ENCODE data around the gene UNC13D.
A peak's percentile ranks its signal among the peaks of the same experiment; 100 is the strongest.

UNC13D gene

GRCh38 chr17:75878174-75878998 is 34.2 kb upstream of the UNC13D start, which contains the start of gene TRIM47:
TSS of gene TRIM47 (minus strand) at chr17:75878581. CDS start at chr17:75878548, 33 bp downstream.
- no peaks in the 10 kb centered on the region for H3K27me3 ChIP-seq (ENCODE audit: insufficient read depth, low read length, poor library complexity)
- H3K4me2 ChIP-seq (ENCODE audit: low read length), result peak within 1 kb of the TSS; percentile 80
- H3K79me1 ChIP-seq (ENCODE audit: low read length), result no peaks in the 10 kb centered on the region
- peak within 1 kb of the TSS; percentile 12 for H3K4me3 ChIP-seq (ENCODE audit: low read length)
- H3K56ac ChIP-seq (ENCODE audit: low read length), result peak within 1 kb of the TSS; percentile 83
- H3K4ac ChIP-seq (ENCODE audit: low read depth, low read length), result no peak within 1 kb of the TSS
- H4K8ac ChIP-seq (ENCODE audit: low read depth, low read length), result no peak within 1 kb of the TSS
- no peak within 1 kb of the TSS for H2BK15ac ChIP-seq (replicated peaks; ENCODE audit: low read depth)
- H4K5ac ChIP-seq (ENCODE audit: low read length), result no peak within 1 kb of the TSS
- H2AK5ac ChIP-seq (ENCODE audit: low read length), result no peak within 1 kb of the TSS
- H3K36me3 ChIP-seq (ENCODE audit: control insufficient read depth, insufficient read depth, low read length), result no peaks in the 10 kb centered on the region
- no peaks in the 10 kb centered on the region for H3K79me2 ChIP-seq (ENCODE audit: control insufficient read depth, insufficient read depth, low read length)
- no peak within 1 kb of the TSS for H2BK5ac ChIP-seq (ENCODE audit: low read length)
- DNase-seq, result peak; percentile 77
- no peaks in the 10 kb centered on the region for H3K4me1 ChIP-seq (ENCODE audit: control insufficient read depth, low read depth, low read length)
- no peak within 1 kb of the TSS for H3K23ac ChIP-seq (ENCODE audit: low read length)
- no peak within 1 kb of the TSS for H3K18ac ChIP-seq (ENCODE audit: low read length)
- H2BK120ac ChIP-seq (ENCODE audit: low read depth, low read length), result no peak within 1 kb of the TSS
- no CpG with 5 or more reads among the region's 87 CpGs for WGBS (ENCODE audit: extremely low coverage, insufficient coverage, low lambda C conversion rate)
- no peak within 1 kb of the TSS for H3K27ac ChIP-seq (ENCODE audit: low read depth, low read length)
- H3K9ac ChIP-seq (ENCODE audit: low read length), result peak within 1 kb of the TSS; percentile 58

- Histone ChIP-seq H4K8ac (ENCODE audit: low read depth, low read length) (no peak overlapping the region), H3K4ac (ENCODE audit: low read depth, low read length) (no peak overlapping the region), H3K23ac (ENCODE audit: low read length) (no peak overlapping the region), H3K79me2 (ENCODE audit: control insufficient read depth, insufficient read depth, low read length) (no peaks in the 10 kb centered on the region), H2BK15ac (replicated peaks; ENCODE audit: low read depth) (no peak overlapping the region), H3K4me2 (ENCODE audit: low read length) (peak overlapping the region; percentile 80), H2BK120ac (ENCODE audit: low read depth, low read length) (no peak overlapping the region), H3K4me3 (ENCODE audit: low read length) (peak overlapping the region; percentile 12), H2BK5ac (ENCODE audit: low read length) (no peak overlapping the region), H3K56ac (ENCODE audit: low read length) (peak overlapping the region; percentile 83), H3K79me1 (ENCODE audit: low read length) (no peaks in the 10 kb centered on the region), H4K5ac (ENCODE audit: low read length) (no peak overlapping the region), H3K18ac (ENCODE audit: low read length) (no peak overlapping the region), H3K4me1 (ENCODE audit: control insufficient read depth, low read depth, low read length) (no peaks in the 10 kb centered on the region), H3K27me3 (ENCODE audit: insufficient read depth, low read length, poor library complexity) (no peaks in the 10 kb centered on the region), H3K36me3 (ENCODE audit: control insufficient read depth, insufficient read depth, low read length) (no peaks in the 10 kb centered on the region), H2AK5ac (ENCODE audit: low read length) (no peak overlapping the region), H3K9ac (ENCODE audit: low read length) (peak overlapping the region; percentile 58), H3K27ac (ENCODE audit: low read depth, low read length) (no peak overlapping the region)
- WGBS (ENCODE audit: extremely low coverage, insufficient coverage, low lambda C conversion rate), result no CpG with 5 or more reads among the region's 56 CpGs
- DNase-seq, result peak; percentile 85
Measured at GRCh38 chr17:75877752-75878173, 33.6 kb upstream of the UNC13D start.

GRCh38 chr17:75876938-75877751 is 32.9 kb upstream of the UNC13D start:
- Histone ChIP-seq H2BK120ac (ENCODE audit: low read depth, low read length) (no peak overlapping the region), H3K18ac (ENCODE audit: low read length) (no peak overlapping the region), H2BK5ac (ENCODE audit: low read length) (no peak overlapping the region), H3K27ac (ENCODE audit: low read depth, low read length) (no peak overlapping the region), H4K5ac (ENCODE audit: low read length) (no peak overlapping the region), H3K56ac (ENCODE audit: low read length) (peak overlapping the region; percentile 83), H3K4me1 (ENCODE audit: control insufficient read depth, low read depth, low read length) (no peaks in the 10 kb centered on the region), H4K8ac (ENCODE audit: low read depth, low read length) (no peak overlapping the region), H3K9ac (ENCODE audit: low read length) (peak overlapping the region; percentile 58), H3K4ac (ENCODE audit: low read depth, low read length) (no peak overlapping the region), H2AK5ac (ENCODE audit: low read length) (no peak overlapping the region), H3K27me3 (ENCODE audit: insufficient read depth, low read length, poor library complexity) (no peaks in the 10 kb centered on the region), H3K4me2 (ENCODE audit: low read length) (peak overlapping the region; percentile 80), H3K79me2 (ENCODE audit: control insufficient read depth, insufficient read depth, low read length) (no peaks in the 10 kb centered on the region), H3K23ac (ENCODE audit: low read length) (no peak overlapping the region), H3K4me3 (ENCODE audit: low read length) (peak overlapping the region; percentile 12), H2BK15ac (replicated peaks; ENCODE audit: low read depth) (no peak overlapping the region), H3K79me1 (ENCODE audit: low read length) (no peaks in the 10 kb centered on the region), H3K36me3 (ENCODE audit: control insufficient read depth, insufficient read depth, low read length) (no peaks in the 10 kb centered on the region)
- peak; percentile 44 for DNase-seq
- no CpG with 5 or more reads among the region's 41 CpGs for WGBS (ENCODE audit: extremely low coverage, insufficient coverage, low lambda C conversion rate)

- Histone ChIP-seq H4K8ac (ENCODE audit: low read depth, low read length) (no peak overlapping the region), H2BK5ac (ENCODE audit: low read length) (no peak overlapping the region), H3K18ac (ENCODE audit: low read length) (no peak overlapping the region), H3K4me3 (ENCODE audit: low read length) (no peak overlapping the region), H3K36me3 (ENCODE audit: control insufficient read depth, insufficient read depth, low read length) (no peaks in the 10 kb centered on the region), H3K4me1 (ENCODE audit: control insufficient read depth, low read depth, low read length) (no peaks in the 10 kb centered on the region), H2BK120ac (ENCODE audit: low read depth, low read length) (no peak overlapping the region), H3K23ac (ENCODE audit: low read length) (no peak overlapping the region), H3K79me2 (ENCODE audit: control insufficient read depth, insufficient read depth, low read length) (no peaks in the 10 kb centered on the region), H2BK15ac (replicated peaks; ENCODE audit: low read depth) (no peak overlapping the region), H3K56ac (ENCODE audit: low read length) (peak overlapping the region; percentile 1), H3K27me3 (ENCODE audit: insufficient read depth, low read length, poor library complexity) (no peaks in the 10 kb centered on the region), H3K79me1 (ENCODE audit: low read length) (no peaks in the 10 kb centered on the region), H3K4ac (ENCODE audit: low read depth, low read length) (no peak overlapping the region), H4K5ac (ENCODE audit: low read length) (no peak overlapping the region), H3K4me2 (ENCODE audit: low read length) (no peak overlapping the region), H3K27ac (ENCODE audit: low read depth, low read length) (no peak overlapping the region), H2AK5ac (ENCODE audit: low read length) (no peak overlapping the region), H3K9ac (ENCODE audit: low read length) (no peak overlapping the region)
- no CpG with 5 or more reads among the region's 26 CpGs for WGBS (ENCODE audit: extremely low coverage, insufficient coverage, low lambda C conversion rate)
- DNase-seq, result peak; percentile 74
Measured at GRCh38 chr17:75876190-75876937, 32.2 kb upstream of the UNC13D start.

- Histone ChIP-seq H3K4me3 (ENCODE audit: low read length) (no peak overlapping the region), H4K5ac (ENCODE audit: low read length) (no peak overlapping the region), H3K18ac (ENCODE audit: low read length) (no peak overlapping the region), H3K4me1 (ENCODE audit: control insufficient read depth, low read depth, low read length) (no peaks in the 10 kb centered on the region), H4K8ac (ENCODE audit: low read depth, low read length) (no peak overlapping the region), H3K56ac (ENCODE audit: low read length) (no peak overlapping the region), H3K4me2 (ENCODE audit: low read length) (no peak overlapping the region), H3K36me3 (ENCODE audit: control insufficient read depth, insufficient read depth, low read length) (no peaks in the 10 kb centered on the region), H2AK5ac (ENCODE audit: low read length) (no peak overlapping the region), H3K27me3 (ENCODE audit: insufficient read depth, low read length, poor library complexity) (no peaks in the 10 kb centered on the region), H3K79me2 (ENCODE audit: control insufficient read depth, insufficient read depth, low read length) (no peaks in the 10 kb centered on the region), H2BK15ac (replicated peaks; ENCODE audit: low read depth) (no peak overlapping the region), H3K27ac (ENCODE audit: low read depth, low read length) (no peak overlapping the region), H3K9ac (ENCODE audit: low read length) (no peak overlapping the region), H3K79me1 (ENCODE audit: low read length) (no peaks in the 10 kb centered on the region), H3K4ac (ENCODE audit: low read depth, low read length) (no peak overlapping the region), H2BK5ac (ENCODE audit: low read length) (no peak overlapping the region), H2BK120ac (ENCODE audit: low read depth, low read length) (no peak overlapping the region), H3K23ac (ENCODE audit: low read length) (no peak overlapping the region)
- no peak for DNase-seq
- WGBS (ENCODE audit: extremely low coverage, insufficient coverage, low lambda C conversion rate), result no CpG with 5 or more reads among the region's 5 CpGs
Measured at GRCh38 chr17:75875940-75876189, 31.7 kb upstream of the UNC13D start.

All from mesendoderm (in vitro differentiated cells).